Fibroblast of skin of left biceps (primary cell): ENCODE results near the gene THBS4.
"Not testable (repeated sequence)": the region's sequence is repeated elsewhere in the genome, so short reads cannot be mapped to it uniquely, and the experiment has no call there.

ENCODE experiments used
- DNase-seq, 2 experiments: peaks; one replicate each; pipeline ENCODE4 v3.0.0-alpha.2; 2013; ENCODE audit warnings: low read depth in 2 of 2

The THBS4 gene

GRCh38 chr5:80076131-80077050, 41.2 kb downstream of the THBS4 start:
- DNase-seq = no peak

- DNase-seq = no peak
These were observed 42.0 kb downstream of the THBS4 start for GRCh38 chr5:80077051-80077714.

DNA sequence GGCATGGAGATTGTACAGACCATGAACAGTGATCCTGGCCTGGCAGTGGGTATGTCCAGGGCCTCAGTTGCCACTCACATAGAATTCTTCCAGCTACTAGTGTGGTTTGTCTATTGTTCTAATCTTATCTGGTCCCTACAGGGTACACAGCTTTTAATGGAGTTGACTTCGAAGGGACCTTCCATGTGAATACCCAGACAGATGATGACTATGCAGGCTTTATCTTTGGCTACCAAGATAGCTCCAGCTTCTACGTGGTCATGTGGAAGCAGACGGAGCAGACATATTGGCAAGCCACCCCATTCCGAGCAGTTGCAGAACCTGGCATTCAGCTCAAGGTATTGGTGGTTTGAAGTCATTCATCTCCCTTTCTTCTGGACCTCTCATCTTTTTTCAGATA, 43.8 kb downstream of the THBS4 start:
- DNase-seq = no peak

DNA sequence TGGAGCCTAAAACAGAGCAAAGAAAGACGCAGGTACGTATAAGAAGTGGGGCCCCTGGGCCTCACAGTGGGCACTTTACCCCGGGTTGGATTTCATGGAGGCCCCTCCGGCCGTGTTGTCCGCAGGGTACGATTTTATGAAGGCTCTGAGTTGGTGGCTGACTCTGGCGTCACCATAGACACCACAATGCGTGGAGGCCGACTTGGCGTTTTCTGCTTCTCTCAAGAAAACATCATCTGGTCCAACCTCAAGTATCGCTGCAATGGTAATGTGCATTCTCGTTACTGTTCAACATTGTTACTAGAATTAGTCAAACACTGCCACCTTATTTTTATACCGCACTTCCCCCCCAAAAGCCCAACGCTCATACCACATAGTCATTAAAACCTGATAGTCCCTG, 47.1 kb downstream of the THBS4 start:
- DNase-seq = no peak

GRCh38 chr5:80082731-80083100, 47.6 kb downstream of the THBS4 start:
- DNase-seq = peak; percentile 53 to 55

GRCh38 chr5:80083101-80083890, 48.1 kb downstream of the THBS4 start:
- peak; percentile 51 to 52 for DNase-seq

DNA sequence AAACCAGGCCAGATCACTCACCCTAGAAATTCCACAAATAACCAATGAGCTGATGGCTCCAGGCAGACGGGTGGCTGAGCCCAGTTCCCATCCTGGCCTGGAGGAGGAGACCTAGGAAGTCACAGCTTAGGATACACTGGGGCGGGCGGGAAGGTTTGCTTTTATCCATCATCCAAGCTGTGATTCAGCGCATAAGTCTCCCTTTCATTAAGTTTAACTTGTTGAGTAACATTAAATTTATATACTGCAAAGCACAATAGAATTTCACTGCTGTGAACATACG, 55.7 kb downstream of the THBS4 start:
- no peak for DNase-seq

DNA sequence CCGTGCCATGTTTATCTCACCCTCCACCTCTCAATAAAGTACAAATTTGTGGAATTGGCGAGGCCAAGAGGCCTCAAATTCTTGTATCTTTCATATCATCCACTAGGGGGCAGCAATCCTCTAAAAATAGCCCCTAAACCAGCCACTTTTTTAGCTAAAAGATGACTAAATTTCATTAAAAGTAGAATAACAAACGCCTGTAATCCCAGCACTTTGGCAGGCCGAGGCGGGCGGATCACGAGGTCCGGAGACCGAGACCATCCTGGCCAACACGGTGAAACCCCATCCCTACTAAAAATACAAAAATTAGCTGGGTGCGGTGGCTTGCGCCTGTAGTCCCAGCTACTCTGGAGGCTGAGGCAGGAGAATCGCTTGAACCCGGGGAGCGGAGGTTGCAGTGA, 56.6 kb downstream of the THBS4 start:
- DNase-seq = not testable (repeated sequence)

GRCh38 chr5:80092486-80093107, 57.4 kb downstream of the THBS4 start:
- DNase-seq = no peak

DNA sequence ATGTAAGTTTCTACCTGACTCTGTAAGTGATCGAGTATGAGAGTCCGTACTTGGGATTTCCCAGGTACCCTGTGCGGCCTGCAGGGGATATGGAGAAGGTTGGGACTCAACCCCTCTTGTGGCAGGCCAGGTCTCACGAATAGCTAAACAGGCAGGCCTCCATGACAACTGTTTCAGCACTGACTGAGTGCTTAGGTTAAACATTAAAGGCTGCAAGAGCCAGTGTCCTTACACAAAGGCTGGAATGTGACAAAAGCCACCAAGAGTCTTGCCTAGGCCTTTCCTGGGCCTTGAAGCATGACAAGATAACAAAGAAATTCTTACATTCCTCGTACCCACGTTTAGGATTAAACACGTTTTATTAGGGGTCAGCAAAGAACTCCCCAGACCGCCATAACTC, 58.6 kb downstream of the THBS4 start:
- no peak for DNase-seq

DNA sequence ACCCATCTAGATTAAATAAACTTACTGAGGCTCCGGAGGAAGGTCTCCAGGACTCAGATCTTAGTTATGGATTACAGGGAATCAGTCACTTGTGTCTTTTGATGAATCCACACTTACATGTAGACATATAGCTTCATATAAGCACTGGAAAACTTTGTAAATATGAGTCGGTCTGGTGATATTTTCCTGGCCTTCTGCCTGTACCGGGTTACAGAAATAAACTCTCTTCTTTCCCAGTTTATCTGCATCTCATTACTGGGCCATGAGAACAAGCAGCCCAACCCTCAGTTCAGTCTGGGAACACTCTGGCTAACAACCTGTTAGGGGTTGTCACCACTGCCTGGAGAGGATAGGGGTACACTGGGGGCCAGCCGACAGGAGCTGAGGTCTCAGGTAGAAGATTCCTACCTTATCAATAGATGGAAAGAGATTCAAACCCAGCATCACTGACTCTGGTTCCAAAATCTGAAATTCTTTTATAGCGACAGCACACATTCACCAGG, 59.1 kb downstream of the THBS4 start:
- no peak for DNase-seq

GRCh38 chr5:80097451-80097850, 62.3 kb downstream of the THBS4 start:
- DNase-seq = no peak

DNA sequence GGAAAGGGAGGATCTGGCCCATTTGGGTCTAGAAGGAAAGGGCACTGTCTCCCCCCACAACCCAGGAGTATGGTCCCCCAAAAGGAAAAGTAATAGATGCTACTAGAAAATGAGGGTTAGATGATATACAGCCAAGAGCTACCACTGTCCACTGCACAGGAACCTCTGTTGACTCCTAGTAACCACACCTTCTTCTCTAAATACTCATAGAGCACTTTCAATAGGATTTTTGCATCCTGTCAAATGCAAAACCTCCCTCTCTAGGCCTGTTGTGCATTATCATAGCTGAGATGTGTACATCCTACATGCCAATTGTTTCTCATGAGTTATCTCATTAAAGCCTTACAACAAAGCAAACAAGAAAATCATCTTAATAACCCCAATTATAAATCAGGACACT, 66.8 kb downstream of the THBS4 start:
- DNase-seq = no peak

GRCh38 chr5:80103371-80103770, 68.2 kb downstream of the THBS4 start:
- DNase-seq = no peak

DNA sequence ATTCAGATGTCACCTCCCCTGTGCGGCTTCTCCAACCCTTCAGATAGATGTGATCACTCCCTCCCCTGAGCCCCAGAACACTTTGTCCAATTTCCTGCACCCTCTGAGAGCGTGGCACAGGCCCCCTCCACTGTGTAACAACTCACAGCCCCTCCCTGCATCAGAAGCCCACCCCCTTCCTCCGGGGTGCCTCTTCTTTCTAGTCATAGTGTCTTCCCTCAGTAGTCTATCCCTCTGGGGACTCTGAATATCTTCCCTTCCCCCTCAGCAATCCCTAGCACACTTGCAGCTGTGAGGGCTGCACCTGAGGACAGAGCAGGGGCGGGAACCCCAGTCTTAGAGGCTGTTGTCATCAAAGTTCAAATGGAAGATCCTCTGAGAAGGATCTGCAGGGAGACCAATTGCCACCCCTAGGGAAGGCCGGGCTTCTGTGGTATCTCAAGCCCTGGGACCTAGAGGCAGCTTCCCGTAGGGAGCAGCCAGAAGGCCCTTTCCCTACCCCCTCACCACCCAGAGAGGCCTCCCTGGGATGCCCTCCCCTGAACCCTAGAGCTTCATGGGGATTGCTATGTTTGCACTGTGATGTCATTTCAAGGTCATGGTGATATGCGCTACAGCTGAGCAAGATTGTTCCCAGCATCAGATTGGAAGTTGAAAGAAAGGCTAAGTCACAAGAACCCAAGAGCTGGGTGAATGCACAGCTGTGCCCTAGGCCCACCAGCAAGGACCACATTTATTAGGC, 70.7 kb downstream of the THBS4 start:
- DNase-seq = no peak

DNA sequence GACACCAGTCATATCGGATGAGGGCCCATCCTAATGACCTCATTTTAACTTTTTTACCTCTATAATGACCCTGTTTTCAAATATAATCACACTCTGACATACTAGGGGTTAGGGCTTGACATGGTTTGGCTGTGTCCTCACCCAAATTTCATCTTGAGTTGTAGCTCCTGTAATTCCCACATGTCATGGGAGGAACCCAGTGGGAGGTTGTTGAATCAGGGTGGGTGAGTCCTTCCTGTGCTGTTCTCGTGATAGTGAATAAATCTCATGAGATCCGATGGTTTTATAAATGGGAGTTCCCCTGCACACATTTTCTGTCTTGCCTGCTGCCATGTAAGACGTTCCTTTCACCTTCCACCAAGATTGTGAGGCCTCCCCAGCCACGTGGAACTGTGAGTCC, 71.8 kb downstream of the THBS4 start:
- no peak for DNase-seq

DNA sequence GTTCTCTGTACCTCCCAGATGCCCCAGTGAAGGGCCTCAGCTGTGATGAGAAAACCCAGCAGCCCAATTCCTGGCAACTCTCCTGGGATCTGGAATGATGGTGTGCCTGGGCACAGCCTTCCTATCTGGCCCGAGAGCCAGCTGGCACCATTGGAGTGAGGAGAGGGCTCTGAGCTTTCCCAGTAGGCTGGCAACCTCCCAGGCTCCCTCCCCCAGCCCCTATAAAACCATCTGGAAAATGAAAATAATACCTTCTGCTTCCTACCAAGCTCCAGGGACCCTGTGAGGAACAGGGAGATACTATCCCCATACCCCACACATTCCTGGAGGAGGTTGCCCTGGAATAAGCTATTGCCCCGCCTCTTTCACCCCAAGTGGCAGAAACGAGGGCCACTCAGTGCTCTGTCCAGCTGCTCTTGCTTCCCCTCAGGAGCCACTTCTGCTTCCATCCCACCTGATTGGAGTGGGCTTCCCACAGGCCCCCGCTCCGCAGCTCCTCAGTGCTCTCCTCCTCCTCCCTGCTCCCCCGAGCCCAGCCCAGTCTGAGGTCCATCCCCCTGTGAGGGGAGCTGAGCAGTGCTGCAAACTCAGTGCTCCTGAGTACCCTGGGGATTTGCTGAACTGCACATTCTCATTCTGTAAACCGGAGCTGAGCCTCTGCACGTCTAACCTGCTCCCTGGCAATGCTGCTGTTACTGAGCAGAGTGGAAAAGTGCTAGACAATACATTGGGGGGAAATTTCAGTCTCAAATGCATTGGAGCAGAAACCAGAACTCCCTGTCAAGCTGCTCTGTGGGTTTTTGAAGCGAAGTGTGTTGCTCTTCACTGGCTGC, 74.7 kb downstream of the THBS4 start:
- no peak for DNase-seq

DNA sequence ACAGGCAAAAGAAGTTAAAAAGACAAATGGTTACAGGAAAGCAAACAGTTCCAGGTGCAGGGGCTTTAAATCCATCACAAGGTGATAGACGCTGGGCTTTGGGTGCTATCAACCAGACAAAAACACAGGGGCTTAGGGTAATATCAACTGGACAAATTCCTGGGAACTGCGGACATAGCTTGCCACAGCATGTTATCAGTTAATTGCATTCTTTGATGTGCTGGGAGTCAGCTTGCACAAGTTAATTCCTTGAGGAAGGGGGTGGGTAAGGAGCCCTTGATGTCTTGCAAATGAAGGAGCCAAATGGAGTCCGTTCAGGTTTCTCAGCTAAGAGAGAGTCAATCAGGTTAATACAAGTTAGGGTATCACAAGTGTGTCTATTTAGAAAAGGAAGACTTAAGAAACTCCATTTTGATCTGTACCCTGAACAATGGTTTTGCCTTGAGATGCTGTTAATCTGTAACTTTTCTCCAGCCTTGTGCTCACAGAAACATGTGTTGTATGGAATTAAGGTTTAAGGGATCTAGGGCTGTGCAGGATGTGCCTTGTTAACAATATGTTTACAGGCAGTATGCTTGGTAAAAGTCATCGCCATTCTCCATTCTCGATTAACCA, 76.3 kb downstream of the THBS4 start:
- DNase-seq = not testable (repeated sequence)

DNA sequence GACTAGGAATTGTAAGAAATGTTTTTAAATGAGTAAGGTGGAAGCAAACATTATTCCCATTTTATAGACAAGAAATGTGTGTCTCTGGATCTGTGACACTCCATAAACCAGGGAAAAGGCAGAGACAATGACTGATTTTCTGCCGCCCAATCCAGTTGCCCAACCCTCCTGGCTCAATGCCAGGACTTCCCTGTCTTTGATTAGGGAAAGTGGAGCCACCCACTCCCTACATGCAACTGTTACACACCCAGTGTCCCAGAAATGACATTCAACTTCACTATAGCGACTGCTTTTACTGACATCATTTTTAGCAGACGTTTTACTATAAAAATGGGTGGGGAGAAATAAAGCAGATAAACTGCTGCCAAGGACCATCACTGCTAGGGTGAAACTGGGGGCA, 79.7 kb downstream of the THBS4 start:
- DNase-seq = no peak

- DNase-seq = no peak
These were observed 80.9 kb downstream of the THBS4 start for GRCh38 chr5:80116000-80116399.
